Stimulated activated CD8-positive, alpha-beta memory T cell treated with anti-CD3 and anti-CD28 coated beads, Interleukin-4, amount 100 ng/mL, for 48 hours (primary cell): ENCODE results near the gene OR4D9.

Experiments used
- DNase-seq: peaks from one replicate; pipeline ENCODE4 v3.0.0-alpha.2; 2020

The OR4D9 gene

GRCh38 chr11:59550842-59551658, 39.7 kb downstream of the OR4D9 start:
- peak; percentile 92 for DNase-seq

- DNase-seq = peak; percentile 61
These were observed 40.6 kb downstream of the OR4D9 start for GRCh38 chr11:59551659-59552521.

- no peak for DNase-seq
These were observed 41.5 kb downstream of the OR4D9 start for GRCh38 chr11:59552844-59553243.

- no peak for DNase-seq
These were observed 42.0 kb downstream of the OR4D9 start for GRCh38 chr11:59553323-59553722.

- DNase-seq = no peak
These were observed 44.3 kb downstream of the OR4D9 start for GRCh38 chr11:59555601-59556114.

- peak; percentile 92 for DNase-seq
These were observed 45.0 kb downstream of the OR4D9 start for GRCh38 chr11:59556115-59556916.

- peak; percentile 38 for DNase-seq
These were observed 45.6 kb downstream of the OR4D9 start for GRCh38 chr11:59556917-59557348.

GRCh38 chr11:59558270-59558643, 46.9 kb downstream of the OR4D9 start:
- DNase-seq = no peak

- DNase-seq = no peak
These were observed 48.5 kb downstream of the OR4D9 start for GRCh38 chr11:59559886-59560285.

- peak; percentile 90 for DNase-seq
These were observed 49.0 kb downstream of the OR4D9 start for GRCh38 chr11:59560290-59560701.

GRCh38 chr11:59560702-59561473, 49.5 kb downstream of the OR4D9 start:
- peak; percentile 88 for DNase-seq

GRCh38 chr11:59562292-59562691, 51.0 kb downstream of the OR4D9 start:
- DNase-seq = no peak
